Mesenchymal stem cell (in vitro differentiated cells and primary cell): ENCODE measurements around the gene OPHN1.

Experiments
- DNase-seq: peaks from one replicate; pipeline ENCODE4 v3.0.0-alpha.2; 2013
- H2AFZ ChIP-seq: one replicate; pipeline ENCODE4 v1.6.1; 2013; ENCODE audit warnings: low read depth, mild to moderate bottlenecking, control low read depth, inconsistent platforms, low read length, moderate library complexity
- H2AK5ac ChIP-seq: 2 replicates; pipeline ENCODE4 v1.6.1; 2013; ENCODE audit warnings: low read length, moderate library complexity, mild to moderate bottlenecking, inconsistent platforms; ENCODE audit not compliant: severe bottlenecking
- H2BK120ac ChIP-seq: one replicate; pipeline ENCODE4 v1.6.1; 2013; ENCODE audit warnings: low read depth, mild to moderate bottlenecking, inconsistent platforms, low read length, moderate library complexity
- H2BK12ac ChIP-seq, 2 experiments: one replicate each; pipeline ENCODE4 v1.6.1; 2013; ENCODE audit warnings: inconsistent platforms in 2 of 2, low read length in 2 of 2, mild to moderate bottlenecking in 2 of 2, moderate library complexity in 2 of 2, control low read depth in 1 of 2
- H2BK15ac ChIP-seq: one replicate; pipeline ENCODE4 v1.6.1; 2013; ENCODE audit warnings: mild to moderate bottlenecking, low read depth, inconsistent platforms; ENCODE audit not compliant: poor library complexity, severe bottlenecking
- H2BK5ac ChIP-seq: 2 replicates; pipeline ENCODE4 v1.6.1; 2013; ENCODE audit warnings: low read depth, mild to moderate bottlenecking, low read length, control low read depth, inconsistent platforms; ENCODE audit not compliant: poor library complexity, severe bottlenecking
- H3K14ac ChIP-seq, 2 experiments: one replicate each; pipeline ENCODE4 v1.6.1; 2013; ENCODE audit warnings: inconsistent platforms in 2 of 2, low read length in 2 of 2, control low read depth in 1 of 2, mild to moderate bottlenecking in 1 of 2, moderate library complexity in 1 of 2
- H3K18ac ChIP-seq, 2 experiments: one replicate each; pipeline ENCODE4 v1.6.1; 2013; ENCODE audit warnings: inconsistent platforms in 2 of 2, low read length in 2 of 2, control low read depth in 1 of 2, low read depth in 1 of 2, mild to moderate bottlenecking in 1 of 2
- H3K23ac ChIP-seq, 2 experiments: one replicate each; pipeline ENCODE4 v1.6.1; 2013; ENCODE audit warnings: inconsistent platforms in 2 of 2, low read length in 2 of 2, mild to moderate bottlenecking in 2 of 2, moderate library complexity in 2 of 2, control low read depth in 1 of 2
- H3K27ac ChIP-seq: 2 replicates; pipeline ENCODE4 v1.5.1; 2013; ENCODE audit warnings: mild to moderate bottlenecking, moderate library complexity, low read length, control low read depth, inconsistent platforms; ENCODE audit not compliant: poor library complexity, severe bottlenecking
- H3K27me3 ChIP-seq, 2 experiments: 2 replicates each; pipeline versions ENCODE4 v1.6.1 to v1.7.0; 2013; ENCODE audit warnings: low read length in 2 of 2, mild to moderate bottlenecking in 2 of 2, moderate library complexity in 2 of 2, control low read depth in 1 of 2, inconsistent platforms in 1 of 2; ENCODE audit not compliant: control insufficient read depth in 1 of 2, insufficient read depth in 1 of 2
- H3K36me3 ChIP-seq, 2 experiments: 2 replicates each; pipeline versions ENCODE4 v1.6.1 to v1.7.0; 2013; ENCODE audit warnings: low read length in 2 of 2, control low read depth in 1 of 2, inconsistent platforms in 1 of 2, low read depth in 1 of 2, mild to moderate bottlenecking in 1 of 2; ENCODE audit not compliant: insufficient read depth in 2 of 2, control insufficient read depth in 1 of 2
- H3K4ac ChIP-seq, 2 experiments: one replicate each; pipeline ENCODE4 v1.6.1; 2013; ENCODE audit warnings: inconsistent platforms in 2 of 2, low read length in 2 of 2, mild to moderate bottlenecking in 2 of 2, moderate library complexity in 2 of 2, control low read depth in 1 of 2, low read depth in 1 of 2
- H3K4me1 ChIP-seq: 2 replicates; pipeline ENCODE4 v1.6.1; 2013; ENCODE audit warnings: low read depth, low read length, control low read depth; ENCODE audit not compliant: control insufficient read depth, insufficient read depth
- H3K4me2 ChIP-seq: 2 replicates; pipeline ENCODE4 v1.6.1; 2013; ENCODE audit warnings: low read length, mild to moderate bottlenecking, inconsistent platforms; ENCODE audit not compliant: poor library complexity, severe bottlenecking
- H3K4me3 ChIP-seq, 2 experiments: 2 replicates each; pipeline versions ENCODE4 v1.5.1 to v1.7.0; 2013; ENCODE audit warnings: low read length in 2 of 2, mild to moderate bottlenecking in 2 of 2, control low read depth in 1 of 2, low read depth in 1 of 2; ENCODE audit not compliant: insufficient read depth in 1 of 2
- H3K79me1 ChIP-seq: replicated peaks from 2 replicates; pipeline ENCODE4 v1.6.1; 2013; ENCODE audit warnings: mild to moderate bottlenecking, control low read depth, low read length, inconsistent platforms; ENCODE audit not compliant: poor library complexity, severe bottlenecking
- H3K9ac ChIP-seq: 2 replicates; pipeline ENCODE4 v1.7.0; 2013; ENCODE audit warnings: mild to moderate bottlenecking, low read length, moderate library complexity
- H3K9me3 ChIP-seq: 2 replicates; pipeline ENCODE4 v1.7.0; 2013; ENCODE audit warnings: mild to moderate bottlenecking, low read length; ENCODE audit not compliant: control insufficient read depth
- H4K8ac ChIP-seq: one replicate; pipeline ENCODE4 v1.6.1; 2013; ENCODE audit warnings: inconsistent platforms, mild to moderate bottlenecking, low read length, moderate library complexity
- H4K91ac ChIP-seq: one replicate; pipeline ENCODE4 v1.6.1; 2013; ENCODE audit warnings: mild to moderate bottlenecking, low read length, inconsistent platforms
- WGBS: methylation state at CpG from one replicate; pipeline ENCODE4 v1.1.7; 2013; ENCODE audit warnings: mixed read lengths; 5-methylcytosine and 5-hydroxymethylcytosine counted together

Gene OPHN1

DNA sequence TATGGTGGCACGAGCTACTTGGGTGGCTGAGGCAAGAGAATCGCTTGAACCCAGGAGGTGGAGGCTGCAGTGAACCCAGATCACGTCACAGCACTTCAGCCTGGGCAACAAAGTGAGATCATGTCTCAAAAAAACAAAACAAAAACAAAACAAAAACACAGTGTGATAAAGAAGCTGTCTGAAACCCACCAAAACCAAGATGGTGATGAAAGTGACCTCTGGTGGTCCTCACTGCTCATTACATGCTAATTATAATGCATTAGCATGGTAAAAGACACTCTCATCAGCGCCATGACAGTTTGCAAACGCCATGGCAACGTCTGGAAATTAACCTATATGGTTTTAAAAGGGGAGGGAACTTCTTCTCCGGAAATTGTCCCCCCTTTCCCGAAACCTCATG, 29.4 kb upstream of the OPHN1 start:
- Histone ChIP-seq H3K23ac (no peak overlapping the region), H3K27ac (no peak overlapping the region), H3K27me3 (peaks cover 0 to 6% of the 10 kb centered on the region in 2 experiments), H2AFZ (no peak overlapping the region), H3K9ac (no peak overlapping the region), H2BK12ac (no peak overlapping the region), H3K36me3 (no peaks in the 10 kb centered on the region), H4K8ac (no peak overlapping the region), H3K14ac (no peak overlapping the region), H3K4me3 (no peak overlapping the region), H2BK15ac (no peak overlapping the region), H3K4ac (no peak overlapping the region), H3K18ac (no peak overlapping the region), H3K4me2 (no peak overlapping the region), H3K9me3 (no peaks in the 10 kb centered on the region), H3K4me1 (no peaks in the 10 kb centered on the region), H2AK5ac (no peak overlapping the region), H2BK120ac (no peak overlapping the region), H4K91ac (no peak overlapping the region), H2BK5ac (no peak overlapping the region), H3K79me1 (no peaks in the 10 kb centered on the region)
- DNase-seq = peak; percentile 67
- WGBS = 56% methylated on average over 3 of the region's 8 CpGs

DNA sequence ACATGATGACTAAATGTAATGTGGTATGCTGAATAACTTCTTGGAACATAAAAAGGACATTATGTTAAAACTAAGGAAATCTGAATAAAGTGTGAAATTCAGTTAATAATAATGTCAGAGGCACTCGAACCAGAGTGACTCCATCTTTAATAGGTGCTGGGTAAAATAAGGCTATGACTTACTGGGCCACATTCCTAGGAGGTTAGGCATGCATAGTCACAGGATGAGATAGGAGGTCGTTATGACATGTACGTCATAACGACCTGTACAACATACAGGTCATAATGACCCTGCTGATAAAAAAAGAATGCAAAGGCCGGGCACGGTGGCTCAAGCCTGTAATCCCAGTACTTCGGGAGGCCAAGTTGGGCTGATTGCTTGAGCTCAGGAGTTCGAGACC, 28.9 kb upstream of the OPHN1 start:
- no peak overlapping the region for H2AFZ ChIP-seq
- no peak overlapping the region for H3K9ac ChIP-seq
- WGBS = 31% methylated on average over 7 of the region's 8 CpGs
- H4K8ac ChIP-seq = no peak overlapping the region
- H2BK12ac ChIP-seq = no peak overlapping the region
- no peak overlapping the region for H3K4me3 ChIP-seq
- H2BK120ac ChIP-seq = no peak overlapping the region
- no peak overlapping the region for H3K4ac ChIP-seq
- H3K27ac ChIP-seq = no peak overlapping the region
- peak; percentile 22 for DNase-seq
- no peak overlapping the region for H3K18ac ChIP-seq
- no peaks in the 10 kb centered on the region for H3K9me3 ChIP-seq
- no peak overlapping the region for H2BK15ac ChIP-seq
- no peak overlapping the region for H4K91ac ChIP-seq
- no peak overlapping the region for H2BK5ac ChIP-seq
- peaks cover 0 to 6% of the 10 kb centered on the region in 2 experiments for H3K27me3 ChIP-seq
- no peak overlapping the region for H2AK5ac ChIP-seq
- no peak overlapping the region for H3K4me2 ChIP-seq
- H3K36me3 ChIP-seq = no peaks in the 10 kb centered on the region
- no peak overlapping the region for H3K23ac ChIP-seq
- no peaks in the 10 kb centered on the region for H3K79me1 ChIP-seq
- no peaks in the 10 kb centered on the region for H3K4me1 ChIP-seq
- no peak overlapping the region for H3K14ac ChIP-seq

DNA sequence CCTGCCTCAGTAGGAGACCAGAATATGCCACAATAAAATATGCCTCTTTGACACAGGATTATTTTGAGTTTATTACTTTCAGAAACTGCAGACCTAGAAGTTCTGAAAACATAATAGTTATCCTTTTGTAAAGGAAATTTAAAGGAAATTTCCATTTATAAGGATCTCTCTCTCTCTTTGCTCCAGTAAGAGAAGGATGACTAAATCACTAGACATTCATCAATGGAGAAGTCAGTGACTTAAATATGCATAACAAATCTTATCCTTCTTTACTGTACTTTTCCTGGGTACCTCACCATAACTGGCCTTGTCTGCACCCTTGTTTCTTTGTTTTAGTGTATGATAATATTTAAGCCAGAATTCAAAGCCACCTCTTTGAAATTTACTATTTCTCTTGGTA, 28.3 kb upstream of the OPHN1 start:
- Histone ChIP-seq H3K4me2 (no peak overlapping the region), H3K4me1 (no peaks in the 10 kb centered on the region), H3K9me3 (no peaks in the 10 kb centered on the region), H3K27me3 (peaks cover 0 to 6% of the 10 kb centered on the region in 2 experiments), H2BK15ac (no peak overlapping the region), H4K8ac (no peak overlapping the region), H3K18ac (no peak overlapping the region), H3K23ac (no peak overlapping the region), H3K27ac (no peak overlapping the region), H2AK5ac (no peak overlapping the region), H2BK12ac (no peak overlapping the region), H3K79me1 (no peaks in the 10 kb centered on the region), H3K4ac (no peak overlapping the region), H3K14ac (no peak overlapping the region), H3K9ac (no peak overlapping the region), H2BK120ac (no peak overlapping the region), H3K36me3 (no peaks in the 10 kb centered on the region), H2BK5ac (no peak overlapping the region), H2AFZ (no peak overlapping the region), H4K91ac (no peak overlapping the region), H3K4me3 (no peak overlapping the region)
- DNase-seq = peak; percentile 2

DNA sequence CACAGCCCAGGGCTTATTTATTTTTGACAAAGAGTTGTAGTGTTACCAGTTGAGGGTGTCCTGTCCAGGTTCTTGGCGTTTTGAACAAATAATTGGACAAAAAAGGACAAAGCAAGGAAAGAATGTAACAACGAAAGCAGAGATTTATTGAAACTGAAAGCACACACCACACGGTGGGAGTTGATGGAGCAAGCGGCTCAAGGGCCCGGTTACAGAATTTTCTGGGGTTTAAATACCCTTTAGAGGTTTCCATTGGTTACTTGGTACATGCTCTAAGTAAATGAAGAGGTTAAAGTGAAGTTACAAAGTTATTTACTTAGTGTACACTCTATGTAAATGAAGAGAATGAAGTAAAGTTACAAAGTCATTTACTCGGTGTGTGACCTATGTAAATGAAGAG, 27.8 kb upstream of the OPHN1 start:
- Histone ChIP-seq H3K4me1 (no peaks in the 10 kb centered on the region), H3K27ac (no peak overlapping the region), H3K9ac (no peak overlapping the region), H2BK15ac (no peak overlapping the region), H2AK5ac (no peak overlapping the region), H3K18ac (no peak overlapping the region), H3K4me3 (no peak overlapping the region), H3K14ac (no peak overlapping the region), H4K8ac (no peak overlapping the region), H3K9me3 (no peaks in the 10 kb centered on the region), H2BK5ac (no peak overlapping the region), H3K27me3 (peaks cover 0 to 3% of the 10 kb centered on the region in 2 experiments), H3K36me3 (no peaks in the 10 kb centered on the region), H3K23ac (no peak overlapping the region), H3K4me2 (no peak overlapping the region), H3K79me1 (no peaks in the 10 kb centered on the region), H2BK12ac (no peak overlapping the region), H4K91ac (no peak overlapping the region), H2AFZ (no peak overlapping the region), H3K4ac (no peak overlapping the region), H2BK120ac (no peak overlapping the region)
- DNase-seq = peak; percentile 2
- WGBS = 61% methylated on average over 6 of the region's 6 CpGs
